Measurements from ENCODE around the gene PUDP.
A peak's percentile ranks its signal among the peaks of the same experiment; 100 is the strongest.

Gene PUDP

GRCh38 chrX:7145454-7145853 lies 2.5 kb downstream of the PUDP start:
- Histone ChIP-seq H4K91ac (ENCODE audit: low read depth, low read length) (no peak overlapping the region), H2BK5ac (ENCODE audit: low read depth, low read length, poor library complexity) (no peak overlapping the region), H2AK5ac (ENCODE audit: low read length) (no peak overlapping the region), H3K27me3 (ENCODE audit: insufficient read depth, low read length) (no peaks in the 10 kb centered on the region), H3K79me2 (ENCODE audit: control insufficient read depth, insufficient read depth, low read length, poor library complexity) (peaks cover 4% of the 10 kb centered on the region), H3K4ac (ENCODE audit: low read depth, low read length) (no peak overlapping the region), H3K4me3 (ENCODE audit: low read depth, low read length) (no peak overlapping the region), H2AFZ (ENCODE audit: insufficient read depth, low read length, poor library complexity) (no peak overlapping the region), H4K12ac (ENCODE audit: low read depth, low read length) (no peak overlapping the region), H3K79me1 (ENCODE audit: low read length) (peaks cover 3% of the 10 kb centered on the region), H3K27ac (ENCODE audit: low read depth, low read length) (no peak overlapping the region), H2BK12ac (ENCODE audit: low read length) (no peak overlapping the region), H4K8ac (ENCODE audit: low read depth, low read length) (no peak overlapping the region), H3K14ac (ENCODE audit: low read length) (no peak overlapping the region), H3K4me2 (ENCODE audit: low read length) (no peak overlapping the region), H3K36me3 (ENCODE audit: control insufficient read depth in 1 of 2, insufficient read depth in 2 of 2, low read length in 2 of 2) (no peaks in the 10 kb centered on the region), H3K4me1 (ENCODE audit: control insufficient read depth in 1 of 2, insufficient read depth in 2 of 2, low read length in 2 of 2) (peaks cover 0 to 3% of the 10 kb centered on the region in 2 experiments), H3K18ac (ENCODE audit: low read length) (no peak overlapping the region), H3K9me3 (ENCODE audit: insufficient read depth, low read depth, low read length) (no peaks in the 10 kb centered on the region), H3K23ac (ENCODE audit: low read length) (no peak overlapping the region), H3K9ac (ENCODE audit: low read length) (no peak overlapping the region), H2BK120ac (ENCODE audit: insufficient read depth, low read length, poor library complexity) (no peak overlapping the region)
- WGBS (ENCODE audit: extremely low coverage, insufficient coverage, insufficient read length) = no CpG with 5 or more reads among the region's 3 CpGs
- DNase-seq = peak in 1 of 2 donors; percentile 6

- Histone ChIP-seq H3K18ac (ENCODE audit: low read length) (no peak overlapping the region), H4K91ac (ENCODE audit: low read depth, low read length) (no peak overlapping the region), H3K4me1 (ENCODE audit: control insufficient read depth in 1 of 2, insufficient read depth in 2 of 2, low read length in 2 of 2) (peaks cover 0 to 3% of the 10 kb centered on the region in 2 experiments), H3K27ac (ENCODE audit: low read depth, low read length) (peak overlapping the region; percentile 56), H3K4me3 (ENCODE audit: low read depth, low read length) (no peak overlapping the region), H3K4me2 (ENCODE audit: low read length) (no peak overlapping the region), H2BK5ac (ENCODE audit: low read depth, low read length, poor library complexity) (no peak overlapping the region), H3K79me1 (ENCODE audit: low read length) (peaks cover 3% of the 10 kb centered on the region), H4K8ac (ENCODE audit: low read depth, low read length) (no peak overlapping the region), H3K36me3 (ENCODE audit: control insufficient read depth in 1 of 2, insufficient read depth in 2 of 2, low read length in 2 of 2) (no peaks in the 10 kb centered on the region), H2BK12ac (ENCODE audit: low read length) (no peak overlapping the region), H3K4ac (ENCODE audit: low read depth, low read length) (no peak overlapping the region), H3K9ac (ENCODE audit: low read length) (no peak overlapping the region), H3K9me3 (ENCODE audit: insufficient read depth, low read depth, low read length) (no peaks in the 10 kb centered on the region), H4K12ac (ENCODE audit: low read depth, low read length) (no peak overlapping the region), H3K23ac (ENCODE audit: low read length) (no peak overlapping the region), H3K27me3 (ENCODE audit: insufficient read depth, low read length) (no peaks in the 10 kb centered on the region), H2AK5ac (ENCODE audit: low read length) (no peak overlapping the region), H2AFZ (ENCODE audit: insufficient read depth, low read length, poor library complexity) (no peak overlapping the region), H3K14ac (ENCODE audit: low read length) (no peak overlapping the region), H3K79me2 (ENCODE audit: control insufficient read depth, insufficient read depth, low read length, poor library complexity) (peaks cover 4% of the 10 kb centered on the region), H2BK120ac (ENCODE audit: insufficient read depth, low read length, poor library complexity) (no peak overlapping the region)
- peak; percentile 29 to 93 for DNase-seq
- no CpG with 5 or more reads among the region's 8 CpGs for WGBS (ENCODE audit: extremely low coverage, insufficient coverage, insufficient read length)
Measured at GRCh38 chrX:7143941-7144525, 3.9 kb downstream of the PUDP start.

- no peak overlapping the region for H2BK12ac ChIP-seq (ENCODE audit: low read length)
- H4K12ac ChIP-seq (ENCODE audit: low read depth, low read length) = no peak overlapping the region
- no peaks in the 10 kb centered on the region for H3K36me3 ChIP-seq (ENCODE audit: control insufficient read depth in 1 of 2, insufficient read depth in 2 of 2, low read length in 2 of 2)
- H4K91ac ChIP-seq (ENCODE audit: low read depth, low read length) = no peak overlapping the region
- DNase-seq = no peak
- no peak overlapping the region for H3K14ac ChIP-seq (ENCODE audit: low read length)
- H3K79me2 ChIP-seq (ENCODE audit: control insufficient read depth, insufficient read depth, low read length, poor library complexity) = peaks cover 2% of the 10 kb centered on the region
- no CpG with 5 or more reads among the region's 1 CpG for WGBS (ENCODE audit: extremely low coverage, insufficient coverage, insufficient read length)
- peaks cover 3% of the 10 kb centered on the region for H3K79me1 ChIP-seq (ENCODE audit: low read length)
- no peak overlapping the region for H3K4ac ChIP-seq (ENCODE audit: low read depth, low read length)
- H3K27ac ChIP-seq (ENCODE audit: low read depth, low read length) = no peak overlapping the region
- H2BK5ac ChIP-seq (ENCODE audit: low read depth, low read length, poor library complexity) = no peak overlapping the region
- no peak overlapping the region for H2BK120ac ChIP-seq (ENCODE audit: insufficient read depth, low read length, poor library complexity)
- peaks cover 0 to 3% of the 10 kb centered on the region in 2 experiments for H3K4me1 ChIP-seq (ENCODE audit: control insufficient read depth in 1 of 2, insufficient read depth in 2 of 2, low read length in 2 of 2)
- no peak overlapping the region for H3K18ac ChIP-seq (ENCODE audit: low read length)
- no peak overlapping the region for H3K4me2 ChIP-seq (ENCODE audit: low read length)
- H4K8ac ChIP-seq (ENCODE audit: low read depth, low read length) = no peak overlapping the region
- H3K9ac ChIP-seq (ENCODE audit: low read length) = no peak overlapping the region
- no peak overlapping the region for H2AK5ac ChIP-seq (ENCODE audit: low read length)
- H3K4me3 ChIP-seq (ENCODE audit: low read depth, low read length) = no peak overlapping the region
- no peaks in the 10 kb centered on the region for H3K9me3 ChIP-seq (ENCODE audit: insufficient read depth, low read depth, low read length)
- no peak overlapping the region for H3K23ac ChIP-seq (ENCODE audit: low read length)
- no peaks in the 10 kb centered on the region for H3K27me3 ChIP-seq (ENCODE audit: insufficient read depth, low read length)
- H2AFZ ChIP-seq (ENCODE audit: insufficient read depth, low read length, poor library complexity) = no peak overlapping the region
Measured at GRCh38 chrX:7143076-7143475, 4.9 kb downstream of the PUDP start.

DNA sequence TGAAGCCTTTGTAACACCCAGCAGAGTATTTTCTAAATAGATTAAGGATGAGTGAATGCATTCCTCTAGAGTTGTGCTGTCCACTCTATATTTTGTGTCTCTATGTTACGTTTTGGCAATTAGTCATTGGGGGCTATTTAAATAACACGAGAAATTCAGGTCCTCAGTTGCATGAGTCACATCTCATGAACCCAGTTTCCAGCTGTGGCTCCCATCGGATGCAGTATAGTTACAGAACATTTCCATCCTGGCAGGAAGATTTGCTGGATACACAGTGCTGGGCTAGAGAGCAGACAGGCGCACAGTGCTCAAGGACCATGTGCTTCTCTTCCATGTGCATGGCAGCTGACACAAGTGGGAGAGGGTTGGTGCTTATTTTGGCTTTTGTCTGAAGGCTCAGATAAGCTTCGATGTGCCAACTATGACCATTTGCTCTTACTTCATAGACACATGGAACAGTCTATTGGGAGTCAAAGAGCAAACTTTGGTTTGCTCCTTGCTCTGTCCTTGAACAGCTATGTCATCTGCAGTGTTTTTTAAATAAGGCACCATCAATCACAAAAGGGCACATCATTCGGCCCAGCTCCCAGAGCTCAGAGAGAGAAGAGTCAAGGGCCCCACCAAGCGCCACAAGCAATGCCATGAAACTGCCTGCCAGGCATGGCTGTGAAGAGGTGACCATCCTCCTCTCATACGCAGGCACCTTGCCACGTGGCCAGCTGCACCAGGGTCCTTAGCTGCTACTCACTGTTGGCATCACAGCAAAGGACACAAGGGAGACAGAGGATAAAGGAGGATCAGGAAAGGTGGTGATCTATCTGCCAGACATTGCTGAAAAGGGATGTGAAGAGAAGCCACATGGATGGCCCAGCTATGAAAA lies 8.5 kb downstream of the PUDP start:
- H3K27me3 ChIP-seq (ENCODE audit: insufficient read depth, low read length) = no peaks in the 10 kb centered on the region
- no peak overlapping the region for H2BK5ac ChIP-seq (ENCODE audit: low read depth, low read length, poor library complexity)
- no peak overlapping the region for H2BK120ac ChIP-seq (ENCODE audit: insufficient read depth, low read length, poor library complexity)
- no peak overlapping the region for H3K9ac ChIP-seq (ENCODE audit: low read length)
- H4K91ac ChIP-seq (ENCODE audit: low read depth, low read length) = no peak overlapping the region
- H3K4me3 ChIP-seq (ENCODE audit: low read depth, low read length) = no peak overlapping the region
- H2AFZ ChIP-seq (ENCODE audit: insufficient read depth, low read length, poor library complexity) = no peak overlapping the region
- no peaks in the 10 kb centered on the region for H3K36me3 ChIP-seq (ENCODE audit: control insufficient read depth in 1 of 2, insufficient read depth in 2 of 2, low read length in 2 of 2)
- peak in 1 of 2 donors; percentile 29 for DNase-seq
- no peaks in the 10 kb centered on the region for H3K9me3 ChIP-seq (ENCODE audit: insufficient read depth, low read depth, low read length)
- H3K23ac ChIP-seq (ENCODE audit: low read length) = no peak overlapping the region
- no CpG with 5 or more reads among the region's 9 CpGs for WGBS (ENCODE audit: extremely low coverage, insufficient coverage, insufficient read length)
- peaks cover 0 to 2% of the 10 kb centered on the region in 2 experiments for H3K4me1 ChIP-seq (ENCODE audit: control insufficient read depth in 1 of 2, insufficient read depth in 2 of 2, low read length in 2 of 2)
- no peak overlapping the region for H3K4me2 ChIP-seq (ENCODE audit: low read length)
- no peak overlapping the region for H4K12ac ChIP-seq (ENCODE audit: low read depth, low read length)
- no peak overlapping the region for H2BK12ac ChIP-seq (ENCODE audit: low read length)
- H3K27ac ChIP-seq (ENCODE audit: low read depth, low read length) = no peak overlapping the region
- H3K14ac ChIP-seq (ENCODE audit: low read length) = no peak overlapping the region
- no peak overlapping the region for H3K18ac ChIP-seq (ENCODE audit: low read length)
- no peak overlapping the region for H2AK5ac ChIP-seq (ENCODE audit: low read length)
- H3K79me2 ChIP-seq (ENCODE audit: control insufficient read depth, insufficient read depth, low read length, poor library complexity) = no peaks in the 10 kb centered on the region
- no peak overlapping the region for H4K8ac ChIP-seq (ENCODE audit: low read depth, low read length)
- no peak overlapping the region for H3K4ac ChIP-seq (ENCODE audit: low read depth, low read length)
- no peaks in the 10 kb centered on the region for H3K79me1 ChIP-seq (ENCODE audit: low read length)

Data from trophoblast cell (in vitro differentiated cells and primary cell).